K562 (cell line): ENCODE measurements around the gene ARID3C. TPM values are rescaled to one million over a fixed set of nuclear protein-coding genes. Genes with fewer than 3 reads are reported as not detected.
A peak's percentile ranks its signal among the peaks of the same experiment; 100 is the strongest.

Experiments
- ATAC-seq: fragments of 200-7000 bp; cut with Tn5 transposase; 3 replicates; pipeline ENCODE4 v1.9.1; 2020; ENCODE audit warnings: moderate library complexity
- BruUV-seq: library from RNA; stranded (reverse); fragments of 400-500 nt; replicated peaks from 2 replicates; lab custom pipeline; 2021; lab: Mats Ljungman, UMichigan
- CTCF ChIA-PET: fragments of 300-600 bp; formaldehyde crosslinking; extraction: SDS; loops from one replicate; lab custom pipeline; 2021; ENCODE audit warnings: low intra/inter-chr PET ratio; lab: Yijun Ruan, JAX
- POLR2A ChIA-PET: fragments of 300-600, 350-650 bp; sonication (Branson Sonifier 250); formaldehyde crosslinking; extraction: SDS; loops from one replicate; lab custom pipeline; 2021; ENCODE audit warnings: antibody characterized with exemption, inconsistent platforms; lab: Yijun Ruan, JAX
- DNase-seq, 4 experiments: peaks; one replicate each; pipeline versions ENCODE4 v3.0.0 to v3.0.0-alpha.2; 2011 to 2018; ENCODE audit warnings: low spot score in 3 of 4, mixed read lengths in 3 of 4; ENCODE audit errors: extremely low read depth in 1 of 4
- FAIRE-seq: peaks from 2 replicates; lab custom pipeline; 2011; peaks lifted over from hg19 to GRCh38; lab: Jason Lieb, UNC
- H2AFZ ChIP-seq: 2 replicates; pipeline ENCODE4 v1.6.0; 2011; ENCODE audit warnings: low read depth, low read length, control low read depth, inconsistent platforms
- H3K27ac ChIP-seq: fragments of 200-600 bp; 3 replicates; pipeline ENCODE4 v1.8.0; 2011; ENCODE audit warnings: low read depth, mild to moderate bottlenecking, control low read depth, inconsistent platforms, low read length, moderate library complexity, mixed read lengths; ENCODE audit errors: extremely low read depth
- H3K27me3 ChIP-seq, 2 experiments: fragments of 300-600 bp in 1 of 2; 2 replicates in 1 of 2; 3 replicates in 1 of 2; pipeline versions ENCODE4 v1.6.0 to v1.8.0; 2011; ENCODE audit warnings: inconsistent platforms in 2 of 2, low read length in 2 of 2, mild to moderate bottlenecking in 1 of 2, mixed read lengths in 1 of 2, moderate library complexity in 1 of 2; ENCODE audit not compliant: control insufficient read depth in 2 of 2, insufficient read depth in 2 of 2
- H3K36me3 ChIP-seq: fragments of 300-600 bp; 3 replicates; pipeline ENCODE4 v1.8.0; 2011; ENCODE audit warnings: mild to moderate bottlenecking, low read length, inconsistent platforms; ENCODE audit not compliant: control insufficient read depth, insufficient read depth
- H3K4me1 ChIP-seq, 2 experiments: fragments of 200-600 bp in 1 of 2; replicated peaks in 1 of 2; 2 replicates in 1 of 2; 3 replicates in 1 of 2; pipeline versions ENCODE4 v1.5.1 to v1.8.0; 2011; ENCODE audit warnings: inconsistent platforms in 2 of 2, low read length in 2 of 2, mild to moderate bottlenecking in 1 of 2, mixed read lengths in 1 of 2, moderate library complexity in 1 of 2; ENCODE audit not compliant: control insufficient read depth in 2 of 2, insufficient read depth in 2 of 2
- H3K4me2 ChIP-seq: 2 replicates; pipeline ENCODE4 v1.6.1; 2011; ENCODE audit warnings: low read length, control low read depth, inconsistent platforms, mixed read lengths; ENCODE audit not compliant: insufficient read depth
- H3K4me3 ChIP-seq: fragments of 200-600 bp; sonication (generic), shearing (Covaris generic); 2 replicates; pipeline ENCODE4 v1.5.1; 2016; ENCODE audit warnings: control low read depth, inconsistent platforms
- H3K79me2 ChIP-seq: fragments of 200-600 bp; 3 replicates; pipeline ENCODE4 v1.8.0; 2011; ENCODE audit warnings: low read length, inconsistent platforms; ENCODE audit not compliant: control insufficient read depth, insufficient read depth
- H3K9ac ChIP-seq, 2 experiments: 2 replicates each; pipeline versions ENCODE4 v1.6.0 to v1.6.1; 2011; ENCODE audit warnings: low read depth in 2 of 2, low read length in 2 of 2, control low read depth in 1 of 2, inconsistent platforms in 1 of 2, mild to moderate bottlenecking in 1 of 2, mixed read lengths in 1 of 2; ENCODE audit not compliant: insufficient read depth in 1 of 2
- H3K9me1 ChIP-seq: one replicate; pipeline ENCODE4 v1.6.0; 2011; ENCODE audit warnings: inconsistent platforms, mild to moderate bottlenecking, low read length, moderate library complexity; ENCODE audit not compliant: control insufficient read depth, insufficient read depth
- H3K9me3 ChIP-seq: replicated peaks from 2 replicates; pipeline ENCODE4 v1.5.1; 2011; ENCODE audit warnings: low read depth, low read length, inconsistent platforms; ENCODE audit not compliant: control insufficient read depth, insufficient read depth
- H4K20me1 ChIP-seq: replicated peaks from 2 replicates; pipeline ENCODE4 v1.6.1; 2011; ENCODE audit warnings: low read length, inconsistent platforms, mixed read lengths; ENCODE audit not compliant: control insufficient read depth, insufficient read depth
- CBFA2T2 ChIP-seq: fragments of 450-650 bp; conservative IDR thresholded peaks from 2 replicates; pipeline ENCODE4 v1.6.1; 2017; ENCODE audit warnings: mild to moderate bottlenecking
- CBFA2T3 ChIP-seq: fragments of 450-650 bp; IDR thresholded peaks from 2 replicates; pipeline ENCODE4 v1.6.1; 2017
- ESRRB ChIP-seq: fragments of 250-450 bp; sonication (Bioruptor Pico); IDR thresholded peaks from 2 replicates; pipeline ENCODE4 v1.5.0; 2020; ENCODE audit warnings: mild to moderate bottlenecking, moderate library complexity, borderline replicate concordance
- IRF2 ChIP-seq: sonication (generic); formaldehyde crosslinking; IDR thresholded peaks from 2 replicates; pipeline ENCODE4 v1.8.1; 2022; ENCODE audit warnings: mild to moderate bottlenecking, missing genetic modification reagents
- MYNN ChIP-seq, 2 experiments: sonication (generic); formaldehyde crosslinking in 1 of 2; IDR thresholded peaks; 2 replicates each; pipeline versions ENCODE4 v1.5.0 to v1.6.1; 2016 to 2020; ENCODE audit warnings: antibody characterized with exemption in 1 of 2, missing genetic modification reagents in 1 of 2
- NELFE ChIP-seq: IDR thresholded peaks from 2 replicates; pipeline ENCODE4 v1.6.1; 2011; ENCODE audit warnings: mild to moderate bottlenecking; ENCODE audit not compliant: insufficient read depth, insufficient read length
- RB1 ChIP-seq: fragments of 450-650 bp; IDR thresholded peaks from 2 replicates; pipeline ENCODE4 v1.6.1; 2017; ENCODE audit warnings: low read depth, mild to moderate bottlenecking
- SMAD2 ChIP-seq: fragments of 150-350 bp; IDR thresholded peaks from 2 replicates; pipeline ENCODE4 v1.6.1; 2014; ENCODE audit warnings: low read depth, mild to moderate bottlenecking, low read length
- STAG1 ChIP-seq: sonication (generic); formaldehyde crosslinking; IDR thresholded peaks from 2 replicates; pipeline ENCODE4 v1.5.0; 2020; ENCODE audit warnings: missing genetic modification reagents, borderline replicate concordance
- YY1 ChIP-seq, 3 experiments: IDR thresholded peaks; 2 replicates each; pipeline ENCODE4 v1.6.1; 2011; ENCODE audit warnings: low read length in 2 of 3, mild to moderate bottlenecking in 2 of 3, moderate library complexity in 2 of 3, borderline replicate concordance in 1 of 3, control low read depth in 1 of 3, low read depth in 1 of 3; ENCODE audit not compliant: insufficient read depth in 3 of 3, insufficient replicate concordance in 2 of 3, control insufficient read depth in 1 of 3, insufficient read length in 1 of 3; ENCODE audit errors: extremely low read depth in 1 of 3
- ZNF644 ChIP-seq: fragments of 200-800 bp; sonication (Bioruptor generic); IDR thresholded peaks from 2 replicates; pipeline ENCODE4 v1.6.1; 2016; ENCODE audit warnings: low read depth, missing genetic modification characterization, missing compliant biosample characterization
- ZNF696 ChIP-seq: fragments of 250-450 bp; sonication (Bioruptor Pico); conservative IDR thresholded peaks from 2 replicates; pipeline ENCODE4 v1.4.0; 2020; ENCODE audit warnings: mild to moderate bottlenecking, moderate library complexity
- WGBS: fragments of 100-300 bp; shearing (Covaris generic); methylation state at CpG from one replicate; pipeline ENCODE4 v1.1.6; 2016; ENCODE audit warnings: low coverage, mixed read lengths; ENCODE audit not compliant: insufficient coverage; ENCODE audit errors: missing lambda C conversion rate; 5-methylcytosine and 5-hydroxymethylcytosine counted together
- in situ Hi-C: fragments of 300-500 bp; cut with MboI; formaldehyde crosslinking; loops from 4 replicates; pipeline ENCODE4 v1.15.0; 2018; ENCODE audit warnings: inconsistent platforms, mixed read lengths
- intact Hi-C: fragments of 100-400 bp; cut with micrococcal nuclease; formaldehyde crosslinking; loops from 2 replicates; pipeline ENCODE4 v1.14.2; 2022
- polyA plus RNA-seq, 8 experiments: library from polyadenylated mRNA; depleted of rRNA in 4 of 8; stranded (reverse) in 5 of 8; unstranded in 3 of 8; fragments of >200 nt; fragmentation: Nextera tagmentation in 2 of 8; fragmentation: Illumina TruSeq in 1 of 8; extraction: Ambion mirVana in 2 of 8; extraction: Trizol in 1 of 8; gene quantifications; 2 replicates each; pipeline versions ENCODE4 v1.2.1 to v1.2.3, GENCODE V29; 2011 to 2014; ENCODE audit warnings: inconsistent platforms in 1 of 8, missing spikeins in 1 of 8
- total RNA-seq, 7 experiments: library from RNA; depleted of rRNA in 6 of 7; stranded (reverse); fragments of >200 nt in 6 of 7; fragmentation: Illumina TruSeq in 2 of 7; extraction: Trizol in 2 of 7; gene quantifications; 2 replicates each; pipeline versions ENCODE4 v1.2.1 to v1.2.3, GENCODE V29; 2011 to 2021; ENCODE audit warnings: low replicate concordance in 1 of 7
- TF ChIP-seq, protein P1 (sequence below): sonication (generic); formaldehyde crosslinking; IDR thresholded peaks from 2 replicates; pipeline ENCODE4 v1.8.1; 2023; ENCODE audit warnings: mild to moderate bottlenecking, missing genetic modification reagents
- TF ChIP-seq, protein P2 (sequence below): fragments of 450-650 bp; IDR thresholded peaks from 2 replicates; pipeline ENCODE4 v1.6.1; 2014; ENCODE audit warnings: low read depth, mild to moderate bottlenecking, moderate library complexity, borderline replicate concordance
- TF ChIP-seq, protein P3 (sequence below): fragments of 250-450 bp; sonication (Bioruptor Pico); IDR thresholded peaks from 2 replicates; pipeline ENCODE4 v1.4.0; 2020; ENCODE audit warnings: mild to moderate bottlenecking, moderate library complexity, borderline replicate concordance

ARID3C gene
- total and polyA plus RNA-seq, 9 of the 15 experiments (the other 6 are each of a cell fraction or from before 2014, with no cell fraction given) = not detected

DNA sequence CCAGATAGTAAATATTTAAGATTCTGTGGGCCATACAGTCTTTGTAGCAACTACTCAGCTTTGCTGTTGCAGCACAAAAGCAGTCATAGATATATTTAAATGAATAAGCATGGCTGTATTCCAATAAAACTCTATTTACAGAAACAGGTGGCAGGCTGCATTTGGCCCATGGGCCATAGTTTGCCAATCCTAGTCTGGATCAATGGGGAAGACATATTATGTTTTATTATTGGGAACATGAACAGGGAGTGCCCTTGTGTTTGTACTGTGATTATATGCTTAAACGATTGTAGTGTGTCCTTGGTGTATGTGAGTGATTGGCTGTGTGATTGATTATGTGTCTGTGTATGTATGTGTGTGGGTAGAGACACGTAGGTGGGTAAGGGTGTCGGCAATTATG, 45.6 kb upstream of the ARID3C start (continued):
- TF ChIP-seq, protein P1, sequence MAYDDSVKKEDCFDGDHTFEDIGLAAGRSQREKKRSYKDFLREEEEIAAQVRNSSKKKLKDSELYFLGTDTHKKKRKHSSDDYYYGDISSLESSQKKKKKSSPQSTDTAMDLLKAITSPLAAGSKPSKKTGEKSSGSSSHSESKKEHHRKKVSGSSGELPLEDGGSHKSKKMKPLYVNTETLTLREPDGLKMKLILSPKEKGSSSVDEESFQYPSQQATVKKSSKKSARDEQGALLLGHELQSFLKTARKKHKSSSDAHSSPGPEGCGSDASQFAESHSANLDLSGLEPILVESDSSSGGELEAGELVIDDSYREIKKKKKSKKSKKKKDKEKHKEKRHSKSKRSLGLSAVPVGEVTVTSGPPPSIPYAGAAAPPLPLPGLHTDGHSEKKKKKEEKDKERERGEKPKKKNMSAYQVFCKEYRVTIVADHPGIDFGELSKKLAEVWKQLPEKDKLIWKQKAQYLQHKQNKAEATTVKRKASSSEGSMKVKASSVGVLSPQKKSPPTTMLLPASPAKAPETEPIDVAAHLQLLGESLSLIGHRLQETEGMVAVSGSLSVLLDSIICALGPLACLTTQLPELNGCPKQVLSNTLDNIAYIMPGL = no peak
- no peak for TF ChIP-seq CBFA2T2
- no peak for TF ChIP-seq ZNF644 (tag)
- TF ChIP-seq NELFE = no peak
- TF ChIP-seq YY1 (IDR thresholded peaks at IDR 0.05; ENCODE audit: borderline replicate concordance in 1 of 3, control insufficient read depth in 1 of 3, extremely low read depth in 1 of 3, insufficient read depth in 3 of 3, insufficient read length in 1 of 3, insufficient replicate concordance in 2 of 3, low read depth in 1 of 3, low read length in 2 of 3) = no peak
- TF ChIP-seq, all 486 proteins: peak for 0

DNA sequence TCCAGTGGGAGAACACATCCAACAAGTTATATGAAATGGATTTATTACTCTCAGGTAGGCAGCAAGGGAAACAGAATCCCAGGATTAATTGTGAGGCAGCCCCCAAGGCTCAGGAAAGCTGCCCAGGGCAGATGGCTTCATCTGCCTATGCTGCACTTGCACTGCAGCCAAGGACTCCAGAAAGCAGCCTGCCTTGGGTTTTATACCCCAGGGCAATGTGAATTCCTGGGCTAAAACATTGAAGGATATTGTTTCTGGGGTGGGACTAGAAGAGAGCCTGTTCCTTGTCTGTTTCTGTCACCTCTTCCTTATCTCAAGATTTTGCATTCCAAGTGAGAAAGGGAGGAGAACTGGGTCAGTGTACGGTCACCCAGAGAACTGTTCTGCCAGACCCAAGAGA, 42.4 kb upstream of the ARID3C start:
- FAIRE-seq = no peak
- H3K9ac ChIP-seq = peak overlapping the region in 1 of 2 experiments; percentile 52; a peak in 1 of 4 replicates
- no peak for DNase-seq
- no peak for ATAC-seq
- BruUV-seq = no TSS peak
- no peaks in the 10 kb centered on the region for H3K27me3 ChIP-seq
- no peaks in the 10 kb centered on the region for H3K9me3 ChIP-seq
- H3K4me2 ChIP-seq = no peak overlapping the region
- no peaks in the 10 kb centered on the region for H3K9me1 ChIP-seq
- ChIA-PET CTCF (no interaction called here), POLR2A (interaction anchor here (0.6 kb wide), 1 partner anchor 1438 kb away, joined by 3 read pairs; no protein-coding TSS in a partner anchor)
- 0% methylated on average over 1 of the region's 1 CpG for WGBS
- intact Hi-C loops (no loop called here), in situ Hi-C loops (no loop called here)
- H4K20me1 ChIP-seq = 0 out of 2 replicates have a peak, but pooled peaks cover 1% of the 10 kb centered on the region
- peaks cover 0 to 6% of the 10 kb centered on the region in 2 experiments; a peak in 3 of 5 replicates for H3K4me1 ChIP-seq
- H3K27ac ChIP-seq = no peak overlapping the region
- no peak overlapping the region for H3K4me3 ChIP-seq
- H3K36me3 ChIP-seq = peaks cover 14% of the 10 kb centered on the region; the same call in 2 of the 3 replicates
- H2AFZ ChIP-seq = no peak overlapping the region
- H3K79me2 ChIP-seq = peaks cover 20% of the 10 kb centered on the region
- TF ChIP-seq, protein P2, sequence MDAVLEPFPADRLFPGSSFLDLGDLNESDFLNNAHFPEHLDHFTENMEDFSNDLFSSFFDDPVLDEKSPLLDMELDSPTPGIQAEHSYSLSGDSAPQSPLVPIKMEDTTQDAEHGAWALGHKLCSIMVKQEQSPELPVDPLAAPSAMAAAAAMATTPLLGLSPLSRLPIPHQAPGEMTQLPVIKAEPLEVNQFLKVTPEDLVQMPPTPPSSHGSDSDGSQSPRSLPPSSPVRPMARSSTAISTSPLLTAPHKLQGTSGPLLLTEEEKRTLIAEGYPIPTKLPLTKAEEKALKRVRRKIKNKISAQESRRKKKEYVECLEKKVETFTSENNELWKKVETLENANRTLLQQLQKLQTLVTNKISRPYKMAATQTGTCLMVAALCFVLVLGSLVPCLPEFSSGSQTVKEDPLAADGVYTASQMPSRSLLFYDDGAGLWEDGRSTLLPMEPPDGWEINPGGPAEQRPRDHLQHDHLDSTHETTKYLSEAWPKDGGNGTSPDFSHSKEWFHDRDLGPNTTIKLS = no peak
- TF ChIP-seq SMAD2 = no peak
- TF ChIP-seq ZNF696 (CRISPR knock-in tag) = no peak
- TF ChIP-seq, protein P3, sequence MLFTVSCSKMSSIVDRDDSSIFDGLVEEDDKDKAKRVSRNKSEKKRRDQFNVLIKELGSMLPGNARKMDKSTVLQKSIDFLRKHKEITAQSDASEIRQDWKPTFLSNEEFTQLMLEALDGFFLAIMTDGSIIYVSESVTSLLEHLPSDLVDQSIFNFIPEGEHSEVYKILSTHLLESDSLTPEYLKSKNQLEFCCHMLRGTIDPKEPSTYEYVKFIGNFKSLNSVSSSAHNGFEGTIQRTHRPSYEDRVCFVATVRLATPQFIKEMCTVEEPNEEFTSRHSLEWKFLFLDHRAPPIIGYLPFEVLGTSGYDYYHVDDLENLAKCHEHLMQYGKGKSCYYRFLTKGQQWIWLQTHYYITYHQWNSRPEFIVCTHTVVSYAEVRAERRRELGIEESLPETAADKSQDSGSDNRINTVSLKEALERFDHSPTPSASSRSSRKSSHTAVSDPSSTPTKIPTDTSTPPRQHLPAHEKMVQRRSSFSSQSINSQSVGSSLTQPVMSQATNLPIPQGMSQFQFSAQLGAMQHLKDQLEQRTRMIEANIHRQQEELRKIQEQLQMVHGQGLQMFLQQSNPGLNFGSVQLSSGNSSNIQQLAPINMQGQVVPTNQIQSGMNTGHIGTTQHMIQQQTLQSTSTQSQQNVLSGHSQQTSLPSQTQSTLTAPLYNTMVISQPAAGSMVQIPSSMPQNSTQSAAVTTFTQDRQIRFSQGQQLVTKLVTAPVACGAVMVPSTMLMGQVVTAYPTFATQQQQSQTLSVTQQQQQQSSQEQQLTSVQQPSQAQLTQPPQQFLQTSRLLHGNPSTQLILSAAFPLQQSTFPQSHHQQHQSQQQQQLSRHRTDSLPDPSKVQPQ (CRISPR knock-in tag) = no peak
- no peak for TF ChIP-seq ESRRB (CRISPR knock-in tag)
- no peak for TF ChIP-seq MYNN (IDR thresholded peaks at IDR 0.05)
- no peak for TF ChIP-seq MYNN (CRISPR knock-in tag; IDR thresholded peaks at IDR 0.05)
- TF ChIP-seq IRF2 (CRISPR knock-in tag) = no peak
- no peak for TF ChIP-seq RB1
- no peak for TF ChIP-seq STAG1 (CRISPR knock-in tag)
- TF ChIP-seq CBFA2T3 = no peak
